HG02840 (cell line): ENCODE results near the gene TPSG1.
"Not testable (repeated sequence)": the region's sequence is repeated elsewhere in the genome, so short reads cannot be mapped to it uniquely, and the experiment has no call there.

Experiments
- ATAC-seq: cut with Tn5 transposase; IDR thresholded peaks from one replicate; pipeline ENCODE4 v1.9.1; 2021; ENCODE audit warnings: mild to moderate bottlenecking, moderate library complexity, moderate number of reproducible peaks; ENCODE audit not compliant: unreplicated experiment, low FRiP score

TPSG1 gene

DNA sequence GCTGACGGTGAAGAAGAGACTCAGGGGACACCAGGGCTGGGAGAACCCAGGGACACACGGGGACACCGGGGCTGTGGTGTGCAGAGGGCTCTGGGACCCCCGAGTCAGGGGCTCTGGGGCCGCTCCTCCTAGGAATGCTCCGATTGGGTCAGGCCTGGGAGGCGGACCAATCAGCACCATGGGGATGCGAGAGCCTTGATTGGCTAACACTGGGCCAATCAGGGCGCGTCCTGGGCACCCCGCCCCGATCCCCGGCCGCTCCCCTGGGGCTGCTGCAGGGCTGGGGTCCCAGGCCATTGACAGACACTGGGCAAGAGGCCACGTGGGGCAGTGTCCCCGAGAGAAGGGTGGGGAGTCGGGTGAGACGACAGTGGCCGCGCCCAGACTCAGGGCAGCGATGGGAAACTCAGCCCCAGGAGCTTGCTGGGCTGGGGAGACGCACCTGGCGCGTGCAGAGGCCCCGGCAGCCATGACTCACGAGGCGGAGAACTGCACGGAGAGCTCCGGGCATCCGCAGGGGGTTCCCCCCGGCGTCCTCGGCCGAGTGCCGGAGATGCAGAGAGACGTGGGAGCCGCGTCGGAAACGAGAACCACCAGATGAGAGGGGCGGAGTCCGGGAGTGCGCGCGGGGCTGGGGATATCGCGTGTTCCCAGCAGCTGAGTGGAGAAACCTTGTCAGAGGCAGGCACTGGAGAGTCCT, 7.1 kb upstream of the TPSG1 start:
- not testable (repeated sequence) for ATAC-seq

DNA sequence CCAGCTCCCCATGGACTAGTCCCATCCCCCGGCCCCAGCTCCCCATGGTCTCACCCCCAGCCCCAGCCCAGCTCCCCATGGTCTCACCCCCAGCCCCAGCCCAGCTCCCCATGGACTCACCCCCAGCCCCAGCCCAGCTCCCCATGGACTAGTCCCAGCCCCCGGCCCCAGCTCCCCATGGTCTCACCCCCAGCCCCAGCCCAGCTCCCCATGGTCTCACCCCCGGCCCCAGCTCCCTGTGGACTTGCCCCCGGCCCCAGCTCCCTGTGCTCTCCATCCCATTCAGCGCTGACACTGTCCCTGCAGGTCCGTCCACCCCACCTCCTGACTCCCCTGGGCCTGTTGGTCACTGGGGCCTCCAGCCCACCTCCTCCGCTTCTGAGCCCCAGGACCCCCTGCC, 6.2 kb upstream of the TPSG1 start:
- not testable (repeated sequence) for ATAC-seq

DNA sequence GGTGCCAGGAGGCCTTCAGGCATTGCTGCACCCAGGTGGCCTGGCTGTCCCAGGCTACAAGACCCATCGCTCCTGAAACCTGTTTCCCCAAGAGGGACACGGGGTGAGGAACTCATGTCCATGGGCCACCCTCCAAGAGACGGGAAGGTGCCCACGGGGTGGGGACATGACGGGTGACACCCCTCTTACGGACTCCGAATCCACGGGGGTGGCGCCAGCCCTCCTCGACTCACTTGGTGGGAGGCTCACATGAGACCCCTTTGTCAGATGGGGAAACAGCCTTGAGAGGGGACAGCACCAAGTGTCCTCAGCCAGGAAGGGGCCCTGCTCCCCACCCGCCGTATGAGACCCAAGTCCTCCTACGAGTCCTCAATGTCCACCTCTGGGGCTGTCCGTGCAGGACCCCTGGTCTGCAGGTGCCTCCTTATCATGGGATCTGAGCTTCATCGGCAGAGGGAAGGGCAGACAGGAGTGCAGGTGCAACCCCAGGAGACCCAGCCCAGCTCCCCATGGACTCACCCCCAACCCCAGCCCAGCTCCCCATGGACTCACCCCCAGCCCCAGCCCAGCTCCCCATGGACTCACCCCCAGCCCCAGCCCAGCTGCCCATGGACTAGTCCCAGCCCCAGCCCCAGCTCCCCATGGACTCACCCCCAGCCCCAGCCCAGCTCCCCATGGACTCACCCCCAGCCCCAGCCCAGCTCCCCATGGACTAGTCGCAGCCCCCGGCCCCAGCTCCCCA, 5.6 kb upstream of the TPSG1 start:
- not testable (repeated sequence) for ATAC-seq

DNA sequence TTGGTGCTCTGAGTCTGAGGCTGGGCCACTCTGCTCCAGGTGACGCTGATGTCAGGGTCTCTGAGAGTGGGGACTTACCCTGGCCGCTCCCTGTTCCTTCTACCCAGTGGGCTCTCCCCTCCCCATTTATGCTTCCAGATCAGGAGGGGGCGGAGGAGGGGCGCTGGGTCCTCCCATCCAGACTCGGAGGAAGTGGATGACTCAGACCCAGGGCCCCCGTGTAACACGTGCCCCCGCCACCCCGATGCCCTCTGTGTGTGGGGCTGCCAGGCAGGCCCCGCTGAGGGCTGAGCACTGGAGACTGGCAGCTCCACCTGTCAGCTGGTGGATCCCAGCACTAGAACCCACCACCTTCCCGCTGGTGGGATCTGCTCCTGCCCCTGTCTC, 5.0 kb upstream of the TPSG1 start, which contains the start of gene TPSB2:
Gene TPSB2, minus strand, starts transcription at position 101 of the 387 bp plus-strand sequence. CDS start 233 bp downstream, outside the sequence.
- not testable (repeated sequence) for ATAC-seq

DNA sequence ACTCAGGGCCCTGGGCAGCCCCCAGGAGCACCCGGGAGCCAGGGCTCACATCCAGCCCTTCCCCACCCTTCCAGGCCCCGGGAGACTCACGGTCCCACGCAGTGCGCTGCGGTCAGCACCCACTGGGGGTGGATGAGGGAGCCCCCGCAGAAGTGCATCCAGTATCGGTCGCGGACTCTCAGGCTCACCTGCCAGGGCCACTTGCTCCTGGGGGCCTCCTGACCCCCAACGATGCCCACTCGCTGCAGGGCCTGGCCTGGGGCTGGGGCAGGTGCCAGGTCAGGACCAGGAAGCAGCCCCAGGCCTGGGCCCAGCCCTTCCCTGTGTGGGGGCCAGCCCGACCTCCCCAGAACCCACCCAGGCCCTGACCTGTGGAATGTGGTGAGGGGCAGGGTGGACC, 4.4 kb upstream of the TPSG1 start:
- not testable (repeated sequence) for ATAC-seq

DNA sequence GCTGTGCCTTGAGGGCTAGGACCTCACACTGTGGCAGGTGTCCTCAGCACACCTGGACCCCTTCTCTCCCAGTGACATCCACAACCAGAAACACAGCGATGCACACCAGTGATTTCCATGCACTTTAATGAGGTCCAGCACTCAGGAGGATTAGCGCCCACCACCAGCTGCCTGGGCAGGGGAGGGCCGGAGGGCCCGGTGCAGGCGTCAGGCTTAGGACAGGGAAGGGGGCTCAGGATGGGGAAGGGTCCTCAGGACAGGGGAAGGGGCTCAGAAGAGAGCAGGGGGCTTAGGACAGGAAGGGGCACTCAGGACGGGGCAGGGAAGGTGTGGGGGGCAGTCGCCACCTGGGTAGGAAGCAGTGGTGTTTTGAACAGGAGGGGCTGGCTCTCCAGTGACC, 3.2 kb upstream of the TPSG1 start:
- not testable (repeated sequence) for ATAC-seq

DNA sequence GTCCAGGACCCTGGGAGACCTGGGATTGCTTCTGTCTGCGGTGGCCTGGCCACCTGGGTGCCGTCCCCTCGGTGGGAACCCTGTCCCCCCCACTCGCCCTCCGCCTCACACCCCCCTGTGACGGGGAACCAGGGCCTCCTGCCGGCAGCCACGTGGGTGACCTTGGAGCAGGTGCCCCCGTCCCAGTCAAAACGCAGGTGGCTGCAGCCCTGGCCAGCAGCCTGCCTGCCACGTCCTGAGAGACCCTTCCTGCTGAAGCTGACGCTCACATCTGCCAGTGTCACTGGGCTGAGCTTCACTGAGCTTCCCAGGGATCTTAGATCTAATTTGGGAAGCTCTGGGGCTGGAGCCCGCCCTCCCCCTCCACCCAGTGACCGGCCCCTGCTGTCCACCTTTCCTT, 1.6 kb upstream of the TPSG1 start:
- ATAC-seq, result not testable (repeated sequence)

DNA sequence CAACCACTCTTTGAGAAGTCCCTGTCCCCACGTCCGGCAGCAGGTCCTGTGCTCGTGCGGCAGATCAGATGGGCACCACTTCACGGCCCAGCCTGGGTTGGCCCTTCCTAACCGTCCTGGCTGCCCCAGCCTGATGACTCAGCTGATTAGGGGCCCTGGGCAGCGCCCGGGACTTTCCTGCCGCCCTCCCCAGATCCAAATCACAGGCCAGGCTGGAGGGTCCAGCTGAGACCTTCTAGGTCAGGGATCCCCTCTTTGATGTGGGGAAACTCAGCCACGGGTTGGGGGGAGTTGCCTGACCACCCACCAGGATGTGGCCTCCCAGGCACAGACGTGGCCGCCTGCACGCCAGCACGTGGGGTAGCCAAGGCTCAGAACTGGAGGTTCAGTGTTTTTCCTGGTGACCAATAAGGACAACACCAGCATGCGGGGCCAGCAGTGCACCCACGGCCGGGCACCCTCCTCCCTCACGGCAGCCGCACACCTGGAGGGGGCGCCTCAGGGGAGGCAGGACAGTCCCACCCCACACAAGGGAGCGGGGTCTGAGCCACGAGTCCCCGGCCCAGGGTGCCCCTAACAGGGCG, 752 bp upstream of the TPSG1 start:
- not testable (repeated sequence) for ATAC-seq

DNA sequence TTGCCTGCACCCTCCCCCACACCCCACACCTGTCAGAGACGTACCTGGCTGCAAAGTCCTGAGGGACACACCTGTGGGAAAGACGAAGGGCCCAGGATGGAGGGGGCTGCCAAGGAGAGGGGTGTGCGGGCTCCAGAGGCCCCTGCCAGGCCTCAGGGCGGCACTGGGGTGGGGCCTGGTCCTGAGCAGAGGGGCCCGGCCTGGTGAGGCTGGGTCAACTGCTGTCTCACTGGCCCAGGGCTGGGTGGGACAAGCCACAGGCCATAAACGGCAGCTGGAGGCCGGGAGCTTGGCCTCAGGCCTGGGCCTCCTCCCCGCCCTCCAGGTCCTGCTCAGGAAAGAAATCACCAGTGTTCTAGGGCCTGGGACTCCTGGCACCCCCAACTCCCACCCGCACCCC, 510 bp downstream of the TPSG1 start:
- no peak for ATAC-seq

DNA sequence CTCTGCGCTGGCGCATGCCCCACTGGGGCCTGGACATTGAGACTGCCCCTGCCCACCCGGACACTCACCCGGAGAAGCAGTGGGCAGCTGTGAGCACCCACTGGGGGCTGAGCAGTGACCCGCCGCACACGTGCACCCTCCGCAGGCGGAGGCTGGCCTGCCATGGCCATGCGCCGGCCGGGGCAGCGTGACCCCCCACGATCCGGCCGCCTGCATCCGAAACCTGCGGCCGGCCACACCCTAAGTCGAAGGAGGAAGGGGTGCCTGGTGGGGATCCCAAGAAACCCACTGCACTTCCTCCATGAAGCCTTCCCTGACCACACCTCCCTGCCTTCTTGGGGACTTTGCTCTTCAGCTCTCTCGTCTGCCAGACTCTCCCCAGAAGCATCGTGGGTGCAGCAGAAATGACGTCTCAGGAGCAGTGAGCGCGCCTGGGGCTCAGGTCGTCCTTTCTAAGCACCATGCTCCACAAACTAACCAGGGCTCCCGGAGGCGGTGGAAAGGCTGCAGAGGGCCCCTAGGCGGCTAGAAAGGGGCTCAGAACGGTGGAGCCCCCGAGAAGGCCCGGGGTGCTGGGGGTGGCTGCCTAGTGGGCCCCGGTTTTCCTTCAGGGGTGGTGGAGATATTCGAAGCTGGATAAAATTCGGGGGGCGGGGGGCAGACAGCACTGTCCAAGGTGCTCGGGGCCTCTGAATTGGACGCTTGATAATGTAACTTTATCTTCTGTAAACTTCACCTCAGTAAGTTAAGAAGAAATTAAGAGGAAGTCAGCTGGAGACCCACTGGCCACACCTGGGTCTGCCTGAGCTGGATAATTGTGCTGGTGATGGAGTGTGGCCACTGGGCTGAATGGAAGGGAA, 1.5 kb downstream of the TPSG1 start:
- ATAC-seq, result no peak

DNA sequence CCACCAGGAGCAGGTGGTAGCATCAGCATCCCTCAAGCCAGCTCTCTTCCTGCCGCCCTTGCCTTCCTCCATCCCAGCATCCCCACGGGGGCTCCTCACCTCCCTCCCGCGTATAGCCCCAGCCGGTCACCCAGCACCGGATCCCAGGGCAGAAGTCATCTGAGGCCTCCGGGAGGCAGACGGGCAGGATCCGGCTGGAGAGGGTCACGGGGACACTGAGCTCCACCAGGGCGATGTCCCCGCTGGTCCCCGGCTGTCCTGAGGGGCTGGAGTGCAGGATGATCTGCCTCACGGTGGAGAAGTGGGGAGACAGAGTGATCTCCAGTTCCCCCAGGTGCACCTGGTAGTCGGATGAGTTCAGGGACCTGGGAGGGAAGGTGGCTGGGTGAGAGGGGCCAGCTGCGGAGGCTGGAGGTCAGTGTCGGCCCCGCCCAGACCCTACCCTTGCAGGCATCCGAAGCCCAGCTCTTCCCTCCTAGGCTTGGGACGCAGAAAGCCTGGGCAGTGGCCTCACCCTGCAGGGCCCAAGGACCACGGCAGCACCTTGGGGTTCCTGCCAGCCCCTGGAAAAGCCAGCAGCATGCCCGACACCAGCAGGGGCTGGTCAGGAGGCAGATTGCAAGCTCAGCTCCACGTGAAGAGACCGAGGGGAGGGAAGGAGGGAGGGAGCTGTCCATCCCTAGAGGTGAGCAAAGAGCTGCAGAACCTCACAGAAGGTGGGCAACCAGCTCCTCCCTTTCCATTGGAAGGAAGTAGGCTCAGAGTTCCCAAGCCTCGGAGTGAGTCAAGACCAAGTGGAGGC, 2.3 kb downstream of the TPSG1 start:
- no peak for ATAC-seq

DNA sequence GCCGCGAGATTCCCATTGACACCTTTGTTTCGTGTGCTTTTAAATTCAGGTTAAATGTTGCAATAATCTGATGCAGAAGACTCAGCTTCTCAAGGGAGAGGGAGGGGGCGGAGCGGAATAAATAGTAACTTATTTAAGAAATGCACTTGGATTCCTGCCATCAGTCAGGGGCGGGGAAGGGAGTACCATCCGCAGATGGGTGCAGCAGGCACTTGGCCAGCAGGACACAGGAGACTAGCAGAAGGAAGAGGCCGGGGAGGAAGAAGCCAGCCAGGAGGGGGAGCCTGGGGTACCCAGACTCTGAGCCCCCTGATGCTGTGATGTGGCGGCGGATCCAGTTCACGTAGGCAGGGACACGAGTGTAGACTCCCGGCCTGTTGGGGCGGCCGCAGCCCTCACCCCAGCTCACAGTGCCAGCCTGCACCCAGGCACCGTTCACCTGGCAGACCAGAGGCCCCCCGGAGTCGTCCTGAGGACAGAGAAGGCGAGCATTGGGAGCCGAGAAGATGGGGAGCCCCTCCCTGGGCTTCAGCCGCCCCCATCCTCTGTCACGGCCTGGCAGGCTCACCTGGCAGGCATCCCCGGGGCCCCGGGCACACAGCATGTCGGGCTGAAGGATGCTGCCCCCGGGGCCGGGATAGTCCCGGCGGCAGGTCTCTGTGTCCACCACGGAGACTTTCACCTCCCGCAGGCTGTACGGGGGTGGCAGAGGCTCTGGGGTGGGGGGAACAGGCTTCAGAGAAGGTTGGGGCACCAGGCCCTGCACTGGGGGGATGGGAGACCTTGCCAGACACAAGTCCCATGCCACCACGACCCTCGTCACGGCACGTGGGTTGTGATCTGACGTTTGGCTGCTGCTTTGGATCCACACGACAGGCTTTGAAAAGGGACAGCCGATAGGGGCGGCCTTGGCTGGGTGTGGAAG, 3.2 kb downstream of the TPSG1 start:
- ATAC-seq, result no peak

DNA sequence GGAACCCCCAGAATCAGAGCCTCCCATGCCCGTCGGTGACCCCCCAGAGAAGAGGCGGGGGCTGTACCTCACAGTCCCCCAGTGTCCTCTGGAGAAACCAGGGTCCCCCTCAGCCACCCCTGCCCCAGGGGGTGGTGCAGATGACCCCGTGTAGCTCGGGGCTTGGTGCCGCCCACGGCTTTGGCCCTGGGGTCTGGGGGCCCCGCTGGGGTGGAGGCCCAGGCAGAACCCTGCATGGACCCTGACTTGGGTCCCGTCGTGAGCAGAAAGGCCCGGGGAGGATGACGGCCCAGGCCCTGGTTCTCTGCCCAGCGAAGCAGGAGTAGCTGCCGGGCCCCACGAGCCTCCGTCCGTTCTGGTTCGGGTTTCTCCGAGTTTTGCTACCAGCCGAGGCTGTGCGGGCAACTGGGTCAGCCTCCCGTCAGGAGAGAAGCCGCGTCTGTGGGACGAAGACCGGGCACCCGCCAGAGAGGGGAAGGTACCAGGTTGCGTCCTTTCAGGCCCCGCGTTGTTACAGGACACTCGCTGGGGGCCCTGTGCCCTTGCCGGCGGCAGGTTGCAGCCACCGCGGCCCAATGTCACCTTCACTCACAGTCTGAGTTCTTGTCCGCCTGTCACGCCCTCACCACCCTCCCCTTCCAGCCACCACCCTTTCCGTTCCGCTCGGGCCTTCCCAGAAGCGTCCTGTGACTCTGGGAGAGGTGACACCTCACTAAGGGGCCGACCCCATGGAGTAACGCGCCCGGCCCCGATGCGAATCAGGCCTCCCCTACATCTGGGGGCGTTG, 4.0 kb downstream of the TPSG1 start:
- ATAC-seq, result no peak

DNA sequence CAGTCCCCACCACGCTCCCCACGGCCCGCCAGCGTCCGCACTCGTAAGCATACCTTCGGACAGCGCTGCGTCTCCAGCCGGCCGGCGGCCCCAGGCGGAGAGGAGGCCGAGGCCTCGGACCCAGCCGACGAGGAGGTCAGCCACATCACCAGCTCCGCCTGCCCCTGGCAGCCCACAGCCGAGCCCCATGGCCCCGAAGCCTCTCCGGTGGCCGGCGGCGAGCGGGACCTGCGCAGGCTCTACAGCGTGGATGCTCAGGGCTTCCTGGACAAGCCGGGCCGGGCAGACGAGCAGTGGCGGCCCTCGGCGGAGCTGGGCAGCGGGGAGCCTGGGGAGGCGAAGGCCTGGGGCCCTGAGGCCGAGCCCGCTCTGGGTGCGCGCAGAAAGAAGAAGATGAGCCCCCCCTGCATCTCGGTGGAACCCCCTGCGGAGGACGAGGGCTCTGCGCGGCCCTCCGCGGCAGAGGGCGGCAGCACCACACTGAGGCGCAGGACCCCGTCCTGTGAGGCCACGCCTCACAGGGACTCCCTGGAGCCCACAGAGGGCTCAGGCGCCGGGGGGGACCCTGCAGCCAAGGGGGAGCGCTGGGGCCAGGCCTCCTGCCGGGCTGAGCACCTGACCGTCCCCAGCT, 4.9 kb downstream of the TPSG1 start:
- ATAC-seq, result no peak

DNA sequence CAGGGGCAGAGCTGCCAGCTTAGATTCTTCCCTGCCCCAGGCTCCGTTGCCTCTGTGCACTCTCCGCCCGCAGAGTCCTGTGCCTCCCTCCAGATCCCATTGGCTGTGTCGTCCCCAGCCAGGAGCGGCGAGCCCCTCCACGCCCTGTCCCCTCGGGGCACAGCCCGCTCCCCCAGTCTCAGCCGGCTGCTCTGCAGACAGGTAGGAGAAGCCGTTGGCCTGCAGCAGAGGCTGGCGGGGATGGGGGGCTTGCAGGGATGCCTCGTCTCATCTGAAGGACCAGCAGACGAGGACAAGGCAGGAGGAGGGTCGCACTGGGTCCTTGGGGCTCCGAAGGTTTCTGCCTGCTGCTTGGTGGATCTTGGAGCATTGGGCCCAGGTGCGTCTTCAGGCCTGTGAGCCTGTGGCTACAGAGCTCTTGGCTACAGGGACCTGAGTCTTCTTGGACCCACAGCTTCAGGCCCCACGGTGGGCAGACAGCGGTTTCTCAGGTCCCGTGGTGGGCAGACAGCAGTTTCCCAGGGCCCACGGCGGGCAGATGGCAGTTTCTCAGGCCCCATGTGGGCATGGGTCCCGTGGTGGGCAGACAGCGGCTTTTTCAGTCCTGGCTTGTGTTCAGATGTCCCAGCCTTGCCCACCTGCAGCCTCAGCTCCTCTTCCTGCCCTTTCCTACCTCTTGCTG, 6.0 kb downstream of the TPSG1 start:
- ATAC-seq, result no peak

DNA sequence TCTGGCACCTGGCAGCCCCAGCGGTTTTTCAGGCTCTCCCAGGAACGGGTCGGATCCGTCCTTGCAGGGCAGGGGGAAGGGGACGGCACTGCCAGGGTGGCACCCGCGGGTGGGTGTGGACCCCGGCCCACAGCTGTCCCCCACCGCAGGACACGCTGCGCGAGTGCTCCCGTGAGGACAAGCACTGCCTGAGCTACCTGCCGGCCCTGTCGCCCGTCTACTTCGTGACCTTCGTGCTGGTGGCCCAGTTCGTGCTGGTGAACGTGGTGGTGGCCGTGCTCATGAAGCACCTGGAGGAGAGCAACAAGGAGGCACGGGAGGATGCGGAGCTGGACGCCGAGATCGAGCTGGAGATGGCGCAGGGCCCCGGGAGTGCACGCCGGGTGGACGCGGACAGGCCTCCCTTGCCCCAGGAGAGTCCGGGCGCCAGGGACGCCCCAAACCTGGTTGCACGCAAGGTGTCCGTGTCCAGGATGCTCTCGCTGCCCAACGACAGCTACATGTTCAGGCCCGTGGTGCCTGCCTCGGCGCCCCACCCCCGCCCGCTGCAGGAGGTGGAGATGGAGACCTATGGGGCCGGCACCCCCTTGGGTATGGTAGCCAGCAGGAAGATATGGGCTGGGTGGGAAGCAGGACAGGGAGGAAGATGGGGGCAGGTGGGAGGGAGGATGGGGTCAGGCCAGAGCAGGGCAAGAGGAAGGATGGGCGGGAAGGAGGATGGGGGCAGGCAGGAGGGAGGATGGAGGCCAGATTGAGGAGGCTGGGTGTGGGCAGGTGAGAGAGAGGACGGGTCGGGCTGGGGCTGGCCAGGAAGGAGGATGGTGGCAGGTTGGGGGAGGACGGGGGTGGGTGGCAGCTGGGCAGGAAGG, 6.8 kb downstream of the TPSG1 start:
- ATAC-seq, result no peak
